Stimulated activated CD4-positive, alpha-beta T cell treated with anti-CD3 and anti-CD28 coated beads, Interleukin-4, amount 100 ng/mL, for 4 hours (primary cell): ENCODE measurements around the gene CCDC70.
"Not testable (repeated sequence)": the region's sequence is repeated elsewhere in the genome, so short reads cannot be mapped to it uniquely, and the experiment has no call there.

Experiments
- DNase-seq, 2 experiments: peaks; one replicate each; pipeline ENCODE4 v3.0.0-alpha.2; 2020

CCDC70 gene

GRCh38 chr13:51865838-51866237 lies 4.1 kb downstream of the CCDC70 start:
- DNase-seq: no peak

- no peak for DNase-seq
These were observed 5.3 kb downstream of the CCDC70 start for GRCh38 chr13:51867062-51867461.

GRCh38 chr13:51869916-51870315 lies 8.1 kb downstream of the CCDC70 start:
- no peak for DNase-seq

GRCh38 chr13:51870616-51871015 lies 8.8 kb downstream of the CCDC70 start:
- DNase-seq: no peak

GRCh38 chr13:51873117-51873798 lies 11.5 kb downstream of the CCDC70 start:
- no peak for DNase-seq

GRCh38 chr13:51873837-51874236 lies 12.1 kb downstream of the CCDC70 start:
- DNase-seq: no peak

- no peak for DNase-seq
These were observed 12.9 kb downstream of the CCDC70 start for GRCh38 chr13:51874651-51875050.

- no peak for DNase-seq
These were observed 17.4 kb downstream of the CCDC70 start for GRCh38 chr13:51879133-51879532.

- no peak for DNase-seq
These were observed 19.5 kb downstream of the CCDC70 start for GRCh38 chr13:51881296-51881695.

- DNase-seq: no peak
These were observed 20.9 kb downstream of the CCDC70 start for GRCh38 chr13:51882570-51883225.

GRCh38 chr13:51883226-51883600 lies 21.4 kb downstream of the CCDC70 start:
- DNase-seq: no peak

- DNase-seq: no peak
These were observed 23.9 kb downstream of the CCDC70 start for GRCh38 chr13:51885651-51886050.

- DNase-seq: no peak
These were observed 25.7 kb downstream of the CCDC70 start for GRCh38 chr13:51887468-51887867.

- DNase-seq: no peak
These were observed 30.9 kb downstream of the CCDC70 start for GRCh38 chr13:51892657-51893056.

GRCh38 chr13:51894239-51894638 lies 32.5 kb downstream of the CCDC70 start:
- DNase-seq: no peak

GRCh38 chr13:51895906-51896888 lies 34.4 kb downstream of the CCDC70 start:
- DNase-seq: peak in 1 of 2 experiments; percentile 34

- DNase-seq: no peak
These were observed 38.7 kb downstream of the CCDC70 start for GRCh38 chr13:51900471-51900870.

GRCh38 chr13:51902776-51903175 lies 41.0 kb downstream of the CCDC70 start:
- no peak for DNase-seq

- no peak for DNase-seq
These were observed 44.0 kb downstream of the CCDC70 start for GRCh38 chr13:51905787-51906186.

GRCh38 chr13:51906581-51906980 lies 44.8 kb downstream of the CCDC70 start:
- no peak for DNase-seq

- DNase-seq: no peak
These were observed 45.4 kb downstream of the CCDC70 start for GRCh38 chr13:51907040-51907732.

- not testable (repeated sequence) for DNase-seq
These were observed 47.5 kb downstream of the CCDC70 start for GRCh38 chr13:51909265-51909664.

GRCh38 chr13:51910508-51910907 lies 48.7 kb downstream of the CCDC70 start:
- no peak for DNase-seq
